NCI-H2196 (cell line): ENCODE measurements around the gene ZFHX3.
"Not testable (repeated sequence)": the region's sequence is repeated elsewhere in the genome, so short reads cannot be mapped to it uniquely, and the experiment has no call there.

ENCODE experiments used
- DNase-seq: peaks from one replicate; lab custom pipeline; 2025; ENCODE audit not compliant: unreplicated experiment; lab: John Stamatoyannopoulos, UW

ZFHX3 gene

DNA sequence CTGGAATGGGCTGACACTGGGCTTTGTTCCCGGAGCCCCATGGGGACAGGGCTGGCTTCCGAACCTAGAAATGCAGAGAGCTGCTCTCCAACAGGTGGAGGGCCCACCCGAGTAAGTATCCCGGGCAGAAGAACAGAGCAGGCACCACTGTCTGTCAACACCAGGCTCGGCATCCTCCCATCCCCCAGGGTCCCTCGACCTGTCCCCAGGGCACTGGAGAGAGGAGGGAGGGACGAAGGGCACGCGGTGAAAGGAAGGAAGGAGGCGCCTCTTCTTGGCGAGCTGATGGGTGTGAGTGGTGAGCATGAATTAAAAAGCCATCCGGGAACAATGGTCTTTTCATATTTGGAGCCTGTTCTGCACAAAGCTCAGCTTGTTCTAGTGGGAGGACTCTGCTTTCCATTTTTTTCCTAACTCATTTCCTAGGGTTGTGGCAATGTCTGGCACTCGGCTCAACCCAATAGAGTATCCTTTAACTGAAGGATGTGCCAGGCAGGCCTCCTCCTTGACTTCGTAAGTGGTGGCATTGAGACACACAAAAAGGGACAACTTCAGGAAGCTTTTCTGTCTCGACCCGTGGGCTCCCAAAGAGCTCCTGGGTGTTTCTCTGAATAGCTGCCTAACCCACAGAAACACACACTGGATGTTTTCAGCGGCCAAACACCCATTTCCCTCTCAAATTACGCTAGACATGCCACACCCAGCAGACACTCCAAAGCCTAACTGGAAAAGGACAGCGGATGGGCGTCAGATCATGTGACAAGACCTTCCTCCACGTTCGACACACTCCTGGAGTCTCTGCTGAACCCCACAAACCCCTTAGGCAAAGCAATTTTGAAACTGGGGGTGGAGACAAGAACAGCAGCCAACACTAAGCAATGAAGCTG, 47.7 kb downstream of the ZFHX3 start:
- peak; percentile 29 for DNase-seq

DNA sequence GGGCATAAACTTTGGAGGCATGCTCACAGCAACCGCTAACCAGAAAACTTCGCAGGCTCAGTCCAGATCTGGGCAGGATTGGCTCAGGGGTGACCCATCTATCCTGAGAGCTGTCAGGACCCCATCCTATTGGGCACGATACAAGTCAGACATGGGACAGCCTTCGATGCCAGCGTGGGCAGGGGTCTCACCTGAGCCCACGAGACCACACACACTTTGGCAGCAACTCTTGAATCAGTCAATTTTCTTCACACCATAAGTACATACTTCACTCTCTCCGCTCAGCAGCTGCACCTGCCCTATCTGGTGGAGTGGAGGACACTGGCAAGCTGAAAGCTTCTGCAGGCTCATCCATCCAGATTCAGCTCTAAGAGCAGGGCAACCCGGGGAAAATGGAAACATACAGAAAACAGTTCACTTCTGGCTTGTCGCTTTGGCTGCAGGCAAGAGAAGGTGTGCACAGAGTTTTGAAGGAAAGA, 48.3 kb downstream of the ZFHX3 start:
- DNase-seq = peak; percentile 17

DNA sequence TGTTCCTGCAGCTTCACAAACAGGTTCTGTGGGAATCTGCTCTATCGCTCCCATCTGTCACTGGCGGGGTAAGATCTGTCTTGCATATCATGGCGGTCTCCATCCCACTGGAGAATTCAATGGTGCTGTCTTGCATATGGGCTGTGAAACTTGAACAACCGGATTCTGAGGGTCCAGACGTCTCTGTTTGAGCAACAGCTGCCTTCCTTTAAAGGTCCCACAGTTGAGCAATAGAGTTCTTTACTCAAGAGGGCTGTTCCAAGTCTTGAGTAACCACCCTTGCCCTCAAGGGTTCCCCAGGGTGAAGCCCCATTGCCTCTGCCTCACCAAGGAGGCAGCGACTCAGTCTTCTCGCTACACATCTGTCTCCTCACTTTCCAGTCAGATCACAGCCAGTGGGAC, 50.8 kb downstream of the ZFHX3 start:
- no peak for DNase-seq

DNA sequence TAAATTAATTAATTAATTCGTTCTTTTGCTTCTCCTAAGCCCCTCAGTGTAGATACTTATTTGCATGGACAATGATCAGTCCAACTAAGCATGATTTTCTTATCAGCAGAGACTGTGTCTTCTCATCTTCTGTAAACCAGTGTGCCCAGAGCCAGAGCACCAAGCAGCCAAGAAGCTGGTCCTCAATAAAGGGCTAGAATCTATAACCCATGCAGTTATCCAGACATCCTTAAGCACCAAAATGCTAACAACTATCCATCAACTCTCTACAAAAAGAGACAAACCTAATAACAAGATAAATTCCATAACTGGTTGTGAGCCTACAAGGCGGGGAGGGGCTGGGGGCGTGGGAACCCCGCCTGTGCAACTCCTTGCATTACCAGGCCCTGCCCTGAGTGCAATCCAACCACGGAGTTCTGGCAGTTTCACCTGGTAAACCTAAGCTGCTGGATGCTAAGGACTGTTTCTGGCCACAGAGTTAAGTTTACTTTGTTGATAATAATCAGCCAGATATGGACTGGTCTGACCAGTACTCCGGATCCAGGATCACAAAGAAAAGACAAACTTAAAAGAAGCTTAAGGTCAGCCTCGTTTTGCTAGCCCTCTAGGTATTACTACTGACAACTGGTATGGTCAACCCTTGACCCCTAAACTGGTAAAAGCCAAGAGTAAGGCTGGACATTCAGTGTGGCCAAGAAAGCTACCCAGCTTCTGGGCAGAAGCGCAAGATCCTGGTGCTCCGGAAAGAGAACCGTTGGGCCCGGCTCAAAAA, 51.5 kb downstream of the ZFHX3 start:
- DNase-seq = no peak

DNA sequence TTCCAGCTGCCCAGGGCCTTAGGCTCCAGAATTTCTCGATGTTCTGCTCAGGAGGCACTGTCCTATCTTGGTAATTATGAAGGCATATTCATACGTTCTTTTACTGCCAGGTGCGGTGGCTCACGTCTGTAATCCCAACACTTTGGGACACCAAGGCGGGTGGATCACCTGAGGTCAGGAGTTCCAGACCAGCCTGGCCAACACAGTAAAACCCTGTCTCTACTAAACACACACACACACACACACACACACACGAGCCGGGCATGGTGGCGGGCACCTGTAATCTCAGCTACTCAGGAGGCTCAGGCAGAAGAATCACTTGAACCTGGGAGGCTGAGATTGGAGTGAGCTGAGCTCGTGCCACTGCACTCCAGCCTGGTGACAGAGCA, 52.1 kb downstream of the ZFHX3 start:
- not testable (repeated sequence) for DNase-seq

DNA sequence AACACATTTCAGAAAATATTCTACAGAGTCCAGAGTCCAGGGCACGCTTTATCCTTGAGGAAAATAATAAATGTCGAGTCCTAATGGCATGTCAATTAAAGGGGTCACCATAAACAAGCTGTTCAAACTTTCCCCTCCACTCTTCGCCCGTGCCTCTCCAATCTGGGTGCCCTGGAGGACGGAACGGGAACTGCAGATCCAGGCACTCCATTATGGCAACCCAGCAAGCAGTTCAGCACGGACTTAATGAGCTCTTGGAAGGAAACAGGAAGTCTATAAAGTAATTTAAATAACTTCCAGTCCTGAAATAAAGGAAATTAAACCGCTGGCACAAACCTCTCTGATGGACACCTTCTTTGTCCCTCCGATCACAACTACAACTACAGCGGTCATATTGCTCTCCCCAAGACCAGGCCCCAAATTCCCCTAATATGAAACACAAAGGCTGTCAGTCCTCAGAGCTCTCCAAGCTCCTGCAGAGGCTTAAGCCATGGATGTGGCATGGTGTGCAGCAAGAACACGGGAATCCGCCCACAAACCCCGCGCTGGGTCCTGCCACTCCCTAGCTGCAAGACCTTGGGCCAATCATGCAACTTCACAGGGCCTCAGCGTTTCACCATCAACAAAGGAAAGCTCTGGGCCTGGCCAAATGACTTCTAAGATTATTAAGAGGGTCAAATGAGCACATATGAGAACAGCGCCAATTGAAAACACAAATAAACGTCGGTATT, 52.6 kb downstream of the ZFHX3 start:
- no peak for DNase-seq

DNA sequence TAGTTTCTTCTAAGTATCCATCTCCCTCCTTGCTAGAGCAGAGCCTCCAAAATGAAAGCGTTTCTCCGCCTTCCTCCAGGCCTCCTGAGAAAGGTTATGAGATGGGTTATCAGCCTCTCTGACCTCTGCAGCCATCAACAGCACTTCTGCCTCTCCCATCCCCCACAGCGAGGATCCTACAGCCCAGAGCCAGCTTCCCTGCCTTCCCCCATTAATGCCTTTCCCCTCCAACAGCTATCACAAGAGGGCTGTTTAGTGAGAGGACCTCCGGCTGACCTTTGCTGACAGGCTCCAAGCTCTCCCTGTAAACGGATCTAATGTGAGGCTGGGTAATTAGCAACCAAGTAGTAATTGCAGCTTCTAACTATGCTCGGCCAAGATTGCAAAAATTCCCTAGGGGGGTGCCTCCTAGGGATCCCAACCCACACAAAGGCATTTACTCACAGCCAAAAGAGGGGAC, 55.8 kb downstream of the ZFHX3 start:
- DNase-seq = no peak

DNA sequence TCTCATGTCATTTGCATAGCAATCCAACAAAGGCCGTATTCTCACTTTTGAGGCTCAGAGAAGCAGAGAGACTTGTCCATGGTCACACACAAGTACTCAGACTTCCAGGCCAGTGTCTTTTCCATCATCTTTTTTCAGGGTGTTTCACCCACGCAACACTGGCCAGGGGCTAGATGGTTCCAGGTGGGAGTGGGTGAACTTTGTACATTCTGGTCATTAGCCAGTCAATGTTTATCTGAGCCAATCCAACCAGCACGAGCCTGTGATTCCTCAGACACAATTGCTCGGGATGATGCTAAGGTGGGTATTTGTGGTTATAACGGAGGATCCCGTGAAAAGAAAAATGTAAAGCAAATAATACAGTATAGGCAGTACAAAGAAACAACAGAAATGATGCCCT, 56.3 kb downstream of the ZFHX3 start:
- no peak for DNase-seq

DNA sequence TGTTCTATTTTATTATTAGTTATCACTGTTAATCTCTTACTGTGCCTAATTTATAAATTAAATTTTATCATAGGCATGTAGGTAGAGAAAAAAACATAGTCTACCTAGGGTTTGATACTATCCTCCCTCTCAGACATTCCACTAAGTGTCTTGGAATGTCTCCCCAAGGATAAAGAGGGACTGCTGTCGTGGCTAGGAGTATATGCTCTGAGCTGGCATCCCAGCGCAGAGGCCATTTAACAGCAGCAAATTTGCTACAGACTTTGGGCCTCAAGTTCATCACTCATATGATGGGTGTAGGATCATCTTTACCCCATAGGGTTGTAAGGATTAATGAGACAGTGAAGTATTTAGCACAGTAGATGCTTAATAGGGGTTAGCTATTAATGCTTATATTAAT, 56.7 kb downstream of the ZFHX3 start:
- no peak for DNase-seq

DNA sequence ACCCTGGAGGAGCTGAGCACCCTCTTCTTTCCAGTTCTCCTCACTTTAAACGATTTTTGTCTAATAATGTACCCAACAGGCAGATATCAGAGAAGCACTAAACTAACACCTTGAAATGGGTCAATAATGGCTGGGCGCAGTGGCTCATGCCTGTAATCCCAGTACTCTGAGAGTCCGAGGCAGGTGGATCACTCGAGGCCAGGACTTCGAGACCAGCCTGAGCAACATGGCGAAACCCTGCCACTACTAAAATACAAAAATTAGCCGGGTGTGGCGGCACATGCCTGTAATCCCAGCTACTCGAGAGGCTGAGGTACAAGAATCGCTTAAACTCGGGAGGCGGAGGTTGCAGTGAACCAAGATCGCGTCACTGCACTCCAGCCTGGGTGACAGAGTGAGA, 57.4 kb downstream of the ZFHX3 start:
- no peak for DNase-seq

DNA sequence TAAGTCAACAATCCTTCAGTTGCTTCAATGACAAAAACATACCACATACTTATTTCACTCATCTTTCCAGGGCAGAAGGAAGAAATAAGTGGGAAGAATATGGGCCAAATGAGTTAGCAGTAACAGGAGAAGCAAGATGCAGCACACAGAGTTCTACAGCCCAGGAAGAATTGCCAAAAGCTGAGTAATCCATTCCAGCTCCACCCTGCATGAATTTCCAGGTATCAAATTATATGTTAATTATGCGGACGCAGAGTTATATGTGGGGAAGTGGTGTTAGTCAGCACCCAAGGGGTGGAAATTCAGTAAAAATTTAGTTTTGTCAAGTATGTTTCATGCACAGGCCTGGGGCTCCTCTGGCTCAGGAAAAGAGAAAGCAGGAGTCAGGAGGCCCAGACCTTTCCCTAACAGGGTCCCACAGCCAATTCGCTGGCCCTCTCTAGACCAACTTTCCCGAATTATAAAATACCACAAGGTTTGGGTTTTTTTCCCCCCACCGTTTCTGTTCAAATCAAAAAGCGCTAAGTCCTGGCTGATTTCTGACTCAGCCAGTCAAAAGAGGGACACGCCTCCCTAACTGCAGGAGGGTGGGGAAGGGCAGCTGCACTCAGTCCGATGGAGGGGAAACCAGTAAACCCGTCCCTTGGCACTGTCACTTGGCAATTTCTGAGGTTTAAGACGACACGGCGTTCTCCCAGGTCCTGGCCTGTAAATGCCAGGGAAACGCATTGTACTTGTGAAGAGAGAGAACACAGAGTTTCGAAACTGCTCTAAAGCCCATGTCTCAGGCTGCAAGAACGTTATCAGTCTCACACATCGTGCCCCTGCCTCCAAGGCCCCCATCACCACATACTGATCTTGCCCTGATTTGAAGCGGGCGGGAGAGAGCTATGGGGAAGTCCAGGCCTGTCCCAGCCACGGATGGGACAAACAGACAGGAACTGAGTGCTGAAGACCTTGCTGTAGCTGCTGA, 58.1 kb downstream of the ZFHX3 start:
- DNase-seq = peak; percentile 16

DNA sequence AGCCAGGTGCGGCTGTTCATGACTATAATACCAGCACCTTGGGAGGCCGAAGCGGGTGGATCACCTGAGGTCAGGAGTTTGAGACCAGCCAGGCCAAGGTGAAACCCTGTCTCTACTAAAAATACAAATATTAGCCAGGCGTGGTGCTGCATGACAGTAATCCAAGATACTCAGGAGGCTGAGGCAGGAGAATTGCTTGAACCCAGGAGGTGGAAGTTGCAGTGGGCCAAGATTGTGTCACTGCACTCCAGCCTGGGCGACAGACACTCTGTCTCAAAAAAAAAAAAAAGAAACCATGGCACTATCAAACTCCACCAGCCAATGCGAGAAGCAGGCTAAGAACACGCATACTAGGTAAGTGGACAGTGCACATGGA, 58.7 kb downstream of the ZFHX3 start:
- not testable (repeated sequence) for DNase-seq

DNA sequence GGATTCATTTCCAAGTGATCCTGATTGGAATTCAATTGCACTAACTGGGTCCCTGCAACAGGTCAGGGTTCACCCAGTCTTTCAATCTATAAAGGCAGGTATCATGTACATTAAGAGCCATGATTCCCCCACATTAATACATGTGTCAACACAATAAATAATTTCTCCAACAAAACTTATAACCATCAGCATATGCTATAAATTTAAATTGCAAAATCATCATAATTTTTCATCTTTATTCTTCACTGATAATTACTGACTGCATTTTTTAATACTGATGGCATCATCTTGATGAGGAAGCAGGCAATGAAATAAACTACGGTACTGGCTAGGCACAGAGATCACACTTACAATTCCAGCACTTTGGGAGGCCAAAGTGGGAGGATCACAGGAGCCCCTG, 59.4 kb downstream of the ZFHX3 start:
- DNase-seq = no peak

DNA sequence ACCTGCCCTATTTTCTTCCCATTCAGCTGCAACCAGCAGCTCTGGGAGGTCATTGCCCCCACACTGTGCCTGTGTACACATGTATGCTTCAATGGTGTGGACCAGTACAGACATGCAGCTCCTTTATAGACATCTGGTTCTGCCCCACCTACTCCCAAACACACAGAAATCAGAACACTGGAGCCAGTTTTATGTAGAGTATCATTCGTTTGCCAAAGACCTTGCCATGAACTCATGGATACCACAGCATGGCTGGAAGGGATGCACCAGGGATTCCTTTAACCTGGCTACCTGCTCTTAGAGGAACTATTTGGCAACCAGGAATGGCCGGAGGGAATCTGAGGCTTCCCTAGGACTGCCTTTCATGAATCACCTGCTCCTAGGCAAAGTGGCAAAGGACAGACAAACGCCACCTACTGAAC, 60.4 kb downstream of the ZFHX3 start:
- DNase-seq = no peak

DNA sequence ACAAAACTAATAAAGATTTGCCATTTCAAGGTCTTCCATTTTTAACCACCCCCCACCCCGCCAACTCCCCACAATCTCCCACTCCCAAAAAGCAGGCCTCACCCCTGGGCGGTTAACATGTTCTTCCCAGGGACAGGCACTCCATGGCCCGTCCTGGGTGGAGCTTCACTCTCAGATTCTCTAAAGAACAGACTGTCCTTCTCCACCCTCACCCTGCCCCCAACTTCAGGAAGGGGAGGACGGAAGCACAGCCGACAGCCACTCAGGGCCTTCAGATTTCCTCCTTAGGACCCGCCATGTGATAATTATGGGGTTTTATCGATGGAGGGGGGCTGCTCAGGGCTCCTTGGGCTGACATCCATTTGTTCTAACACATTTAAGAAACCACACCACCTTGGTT, 61.9 kb downstream of the ZFHX3 start:
- DNase-seq = no peak

DNA sequence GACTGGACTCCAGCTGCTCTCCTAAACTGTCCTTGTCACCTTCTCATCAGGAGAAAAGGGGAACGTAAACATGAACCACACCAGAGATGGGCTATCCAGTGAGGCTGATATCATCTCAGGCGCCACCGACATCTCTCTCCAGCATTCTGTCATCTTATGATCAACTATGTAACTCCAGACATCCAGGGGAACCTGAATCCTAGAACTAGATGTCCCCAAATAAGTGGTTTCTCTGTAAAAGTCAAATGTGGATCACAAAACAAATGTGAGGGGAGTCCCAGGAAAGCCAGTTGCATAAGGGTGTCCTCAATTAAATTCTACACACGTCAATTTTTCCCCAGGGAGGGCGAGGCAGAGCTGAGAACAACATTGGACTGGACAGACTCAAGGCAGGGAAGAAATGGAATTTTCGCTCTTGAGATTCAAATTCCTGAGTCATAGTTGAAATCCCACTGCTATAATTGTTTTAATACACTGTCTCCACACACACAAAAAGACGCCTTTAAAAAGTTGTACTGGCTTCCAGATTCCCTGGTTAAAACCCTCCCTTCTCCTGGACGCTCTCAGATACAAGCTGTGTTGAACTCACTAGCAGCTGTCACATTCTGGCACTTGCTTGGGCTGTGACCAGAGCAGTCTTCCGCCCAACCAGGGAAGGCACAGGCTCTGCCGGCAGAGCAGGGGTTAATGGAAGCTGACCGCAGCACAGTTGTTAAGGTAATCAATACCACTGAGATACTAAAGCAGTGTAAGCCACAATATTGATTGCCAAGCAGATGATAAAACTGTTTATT, 62.6 kb downstream of the ZFHX3 start:
- no peak for DNase-seq

DNA sequence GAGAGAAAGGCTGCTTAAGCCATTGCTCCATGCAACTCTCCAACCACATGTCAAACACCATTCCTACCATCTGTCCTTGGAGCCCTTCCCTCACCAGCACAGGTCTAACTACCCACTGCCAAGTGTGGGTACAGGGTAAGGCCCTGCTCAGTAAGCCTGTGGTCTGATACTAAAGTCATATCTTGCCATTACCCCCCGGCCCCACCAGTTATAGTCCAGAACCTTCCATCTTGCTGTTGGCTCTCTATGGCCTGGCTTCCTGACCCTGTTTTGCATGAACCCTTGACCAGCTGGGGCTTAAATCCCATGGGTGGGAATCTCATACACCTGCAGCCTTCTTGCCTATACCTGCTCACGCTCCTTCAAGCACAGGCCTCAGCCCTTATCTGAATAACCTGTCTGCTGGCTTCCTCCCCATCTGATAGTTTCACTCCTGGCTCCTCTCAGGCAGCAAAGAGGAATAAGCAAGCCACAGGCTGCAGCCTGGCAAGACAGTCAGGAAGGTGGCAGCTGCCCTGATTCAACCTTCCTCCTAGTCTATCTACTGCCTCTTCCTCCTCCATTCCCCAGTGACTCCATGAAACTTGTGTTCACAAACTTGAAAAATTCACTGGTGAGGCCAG, 64.1 kb downstream of the ZFHX3 start:
- no peak for DNase-seq

DNA sequence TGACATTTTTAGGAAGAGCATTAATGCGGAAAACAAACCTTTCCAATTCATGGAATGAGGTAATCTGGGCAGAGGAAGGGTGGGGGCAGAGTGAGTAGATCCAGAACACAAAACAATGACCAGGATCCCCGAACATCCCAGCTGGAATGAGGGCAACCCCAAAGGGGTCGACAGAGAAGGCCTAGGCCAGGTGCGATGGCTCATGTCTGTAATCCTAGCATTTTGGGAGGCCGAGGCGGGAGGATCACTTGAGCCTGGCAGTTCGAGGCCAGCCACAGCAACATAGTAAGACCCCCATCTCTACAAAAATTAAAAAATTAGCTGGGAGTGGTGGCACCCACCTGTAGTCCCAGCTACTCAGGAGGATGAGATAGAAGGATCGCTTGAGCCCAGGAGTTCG, 64.7 kb downstream of the ZFHX3 start:
- no peak for DNase-seq

DNA sequence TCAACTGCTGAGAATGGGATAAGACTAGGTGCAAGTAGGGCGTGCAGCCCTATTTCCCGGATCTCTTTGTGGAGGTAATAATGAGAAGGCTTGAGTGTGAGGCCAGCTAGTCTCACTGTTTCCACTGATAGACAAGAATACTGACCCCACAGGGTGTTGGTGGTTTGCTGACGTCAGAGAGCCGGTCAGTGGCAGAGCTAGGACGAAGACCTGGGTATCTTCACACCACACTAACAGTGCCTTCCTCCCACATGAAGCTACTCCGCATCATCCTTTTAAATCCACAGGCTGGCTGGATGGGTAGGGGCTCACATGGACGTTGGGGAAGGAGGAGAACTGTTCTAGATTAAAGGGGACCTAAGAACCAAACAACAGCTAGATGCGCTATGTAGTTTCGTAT, 68.0 kb downstream of the ZFHX3 start:
- no peak for DNase-seq
